Fibroblast of peridontal ligament (primary cell): ENCODE data around the gene DAB2.

Experiments
- DNase-seq: peaks from one replicate; pipeline ENCODE4 v3.0.0-alpha.2; 2010; ENCODE audit errors: extremely low read depth

The DAB2 gene

GRCh38 chr5:39424736-39425637 is at the start of gene DAB2:
Gene DAB2, minus strand, starts transcription at chr5:39424980. Its CDS starts 30,660 bp downstream, at chr5:39394320.
- peak; percentile 98 for DNase-seq

GRCh38 chr5:39473156-39473775 is 48.5 kb upstream of the DAB2 start:
- DNase-seq: peak; percentile 90

GRCh38 chr5:39471836-39472508 is 47.2 kb upstream of the DAB2 start:
- peak; percentile 30 for DNase-seq

GRCh38 chr5:39470811-39471210 is 46.0 kb upstream of the DAB2 start:
- DNase-seq: no peak

GRCh38 chr5:39469777-39470415 is 45.1 kb upstream of the DAB2 start:
- no peak for DNase-seq

GRCh38 chr5:39469176-39469575 is 44.4 kb upstream of the DAB2 start:
- no peak for DNase-seq

GRCh38 chr5:39466846-39467245 is 42.1 kb upstream of the DAB2 start:
- no peak for DNase-seq

- no peak for DNase-seq
These were observed 41.1 kb upstream of the DAB2 start for GRCh38 chr5:39465843-39466242.

GRCh38 chr5:39465097-39465496 is 40.3 kb upstream of the DAB2 start:
- DNase-seq: no peak

GRCh38 chr5:39464088-39464487 is 39.3 kb upstream of the DAB2 start:
- DNase-seq: no peak

GRCh38 chr5:39462211-39462610 is 37.4 kb upstream of the DAB2 start:
- no peak for DNase-seq

GRCh38 chr5:39461007-39461682 is 36.4 kb upstream of the DAB2 start:
- no peak for DNase-seq

- DNase-seq: no peak
These were observed 35.1 kb upstream of the DAB2 start for GRCh38 chr5:39459907-39460306.

- peak; percentile 85 for DNase-seq
These were observed 34.3 kb upstream of the DAB2 start for GRCh38 chr5:39459071-39459470.

- no peak for DNase-seq
These were observed 30.9 kb upstream of the DAB2 start for GRCh38 chr5:39455645-39456044.

GRCh38 chr5:39453606-39454005 is 28.8 kb upstream of the DAB2 start:
- DNase-seq: no peak

- DNase-seq: peak; percentile 87
These were observed 28.1 kb upstream of the DAB2 start for GRCh38 chr5:39452846-39453245.

- peak; percentile 38 for DNase-seq
These were observed 26.6 kb upstream of the DAB2 start for GRCh38 chr5:39451276-39451941.

GRCh38 chr5:39450487-39450886 is 25.7 kb upstream of the DAB2 start:
- no peak for DNase-seq

GRCh38 chr5:39449591-39449990 is 24.8 kb upstream of the DAB2 start:
- DNase-seq: no peak
